GM19025 (cell line): ENCODE data around the gene ZNF587B.
"Not testable (repeated sequence)": the region's sequence is repeated elsewhere in the genome, so short reads cannot be mapped to it uniquely, and the experiment has no call there.

Experiments
- ATAC-seq: cut with Tn5 transposase; IDR thresholded peaks from one replicate; pipeline ENCODE4 v1.9.1; 2021; ENCODE audit warnings: mild to moderate bottlenecking, low read depth, moderate library complexity; ENCODE audit not compliant: unreplicated experiment

The ZNF587B gene

GRCh38 chr19:57867868-57868492 is 37.9 kb downstream of the ZNF587B start:
- no peak for ATAC-seq

GRCh38 chr19:57869655-57870054 is 39.6 kb downstream of the ZNF587B start:
- not testable (repeated sequence) for ATAC-seq

GRCh38 chr19:57870225-57870624 is 40.1 kb downstream of the ZNF587B start:
- no peak for ATAC-seq

- ATAC-seq = no peak
These were observed 42.4 kb downstream of the ZNF587B start for GRCh38 chr19:57872450-57872849.

GRCh38 chr19:57873883-57874799 is 44.0 kb downstream of the ZNF587B start:
- not testable (repeated sequence) for ATAC-seq

- no peak for ATAC-seq
These were observed 55.9 kb downstream of the ZNF587B start for GRCh38 chr19:57886046-57886445.

- ATAC-seq = no peak
These were observed 57.3 kb downstream of the ZNF587B start for GRCh38 chr19:57887195-57887941.

GRCh38 chr19:57888107-57888559 is 58.0 kb downstream of the ZNF587B start:
- no peak for ATAC-seq

- no peak for ATAC-seq
These were observed 58.6 kb downstream of the ZNF587B start, which contains the start of gene ZNF814 for GRCh38 chr19:57888560-57889231. Gene ZNF814, minus strand, starts transcription at chr19:57889037. Its CDS starts 235 bp downstream, at chr19:57888802.

GRCh38 chr19:57890706-57891105 is 60.6 kb downstream of the ZNF587B start:
- ATAC-seq = not testable (repeated sequence)
